ENCODE results near the gene SGF29.

The SGF29 gene

GRCh38 chr16:28596115-28596630 lies 42.5 kb downstream of the SGF29 start:
- TF ChIP-seq REST (IDR thresholded peaks at IDR 0.05; ENCODE audit: insufficient replicate concordance, low read depth), result no peak
- no peak for TF ChIP-seq SPI1 (IDR thresholded peaks at IDR 0.05; ENCODE audit: borderline replicate concordance, low read depth)
- no peak for TF ChIP-seq POLR2AphosphoS5 (IDR thresholded peaks at IDR 0.05; ENCODE audit: low read depth)
- no peak for TF ChIP-seq CTCF (IDR thresholded peaks at IDR 0.05; ENCODE audit: insufficient read depth, low read length)
- TF ChIP-seq GABPA (IDR thresholded peaks at IDR 0.05; ENCODE audit: low read depth), result no peak

GRCh38 chr16:28596840-28597691 lies 43.3 kb downstream of the SGF29 start, which contains the start of gene SULT1A2:
Gene SULT1A2, minus strand, starts transcription at chr16:28597050. Its CDS starts 1,120 bp downstream, at chr16:28595930.
- Histone ChIP-seq H3K4me3 (replicated peaks; ENCODE audit: insufficient read depth, low read length) (no peak within 1 kb of the TSS), H3K27ac (replicated peaks) (no peak within 1 kb of the TSS)
- no peak for DNase-seq (ENCODE audit: low read depth in 1 of 2, low spot score in 1 of 2)

More at GRCh38 chr16:28596115-28596630, 42.5 kb downstream of the SGF29 start:
- no peaks in the 10 kb centered on the region for H3K27me3 ChIP-seq (ENCODE audit: insufficient read depth, poor library complexity, severe bottlenecking)
- no peak for DNase-seq (ENCODE audit: low read depth in 1 of 2, low spot score in 1 of 2)
- H3K27ac ChIP-seq (replicated peaks), result no peak overlapping the region
- no peak overlapping the region for H3K4me3 ChIP-seq (replicated peaks; ENCODE audit: insufficient read depth, low read length)

More at GRCh38 chr16:28596840-28597691, 43.3 kb downstream of the SGF29 start, which contains the start of gene SULT1A2:
- TF ChIP-seq REST (IDR thresholded peaks at IDR 0.05; ENCODE audit: insufficient replicate concordance, low read depth) (no peak), SPI1 (IDR thresholded peaks at IDR 0.05; ENCODE audit: borderline replicate concordance, low read depth) (no peak), CTCF (IDR thresholded peaks at IDR 0.05; ENCODE audit: insufficient read depth, low read length) (no peak), GABPA (IDR thresholded peaks at IDR 0.05; ENCODE audit: low read depth) (no peak), POLR2AphosphoS5 (IDR thresholded peaks at IDR 0.05; ENCODE audit: low read depth) (no peak)
- H3K27me3 ChIP-seq (ENCODE audit: insufficient read depth, poor library complexity, severe bottlenecking), result no peaks in the 10 kb centered on the region

All from HL-60 (cell line).